Sigmoid colon (tissue), 7 donors: Measurements from ENCODE around the gene BEST3. TPM values are rescaled to one million over a fixed set of nuclear protein-coding genes. Genes with fewer than 3 reads are reported as not detected.

Source experiments
- DNase-seq: peaks from one replicate; pipeline ENCODE4 v3.0.0-alpha.2; 2019
- H3K27ac ChIP-seq, 4 donors: fragments of 200-600 bp; sonication (generic); one replicate each; pipeline ENCODE4 v1.5.1; 2016 to 2019; ENCODE audit warnings: mild to moderate bottlenecking in 1 of 4
- H3K27me3 ChIP-seq, 3 donors: fragments of 200-600 bp; sonication (generic); one replicate each; pipeline ENCODE4 v1.5.1; 2019; ENCODE audit warnings: mild to moderate bottlenecking in 1 of 3
- H3K36me3 ChIP-seq, 4 donors: fragments of 200-600 bp; sonication (generic); one replicate each; pipeline ENCODE4 v1.5.1; 2016 to 2019
- H3K4me1 ChIP-seq, 4 donors: fragments of 200-600 bp; sonication (generic); one replicate each; pipeline ENCODE4 v1.5.1; 2017 to 2019
- H3K4me3 ChIP-seq, 4 donors: fragments of 200-600 bp; sonication (generic); one replicate each; pipeline ENCODE4 v1.5.1; 2017 to 2019; ENCODE audit warnings: mild to moderate bottlenecking in 2 of 4, moderate library complexity in 1 of 4
- H3K9me3 ChIP-seq, 4 donors: fragments of 200-600 bp in 3 of 4; sonication (generic) in 3 of 4; one replicate each; pipeline versions ENCODE4 v1.5.1 to v1.6.1; 2013 to 2019
- EP300 ChIP-seq, 4 donors: sonication (generic); formaldehyde crosslinking; IDR thresholded peaks; one replicate each; pipeline ENCODE4 v1.6.1; 2017; ENCODE audit warnings: antibody characterized with exemption in 4 of 4
- POLR2A ChIP-seq, 2 donors: fragments of 450-650 bp; IDR thresholded peaks; one replicate each; pipeline ENCODE4 v1.6.1; 2016; ENCODE audit warnings: antibody characterized with exemption in 2 of 2, mild to moderate bottlenecking in 2 of 2, moderate library complexity in 2 of 2
- POLR2AphosphoS5 ChIP-seq, 4 donors: sonication (generic); formaldehyde crosslinking; IDR thresholded peaks; one replicate each; pipeline ENCODE4 v1.6.1; 2017; ENCODE audit warnings: antibody characterized with exemption in 4 of 4
- WGBS, 2 donors: extraction: QIAGEN DNeasy Blood & Tissue Kit; methylation state at CpG; one replicate each; pipeline ENCODE4 v1.1.7; 2013; 5-methylcytosine and 5-hydroxymethylcytosine counted together
- intact Hi-C: fragments of 100-400 bp; cut with DNase I; formaldehyde crosslinking; loops from one replicate; pipeline ENCODE4 v1.15.1; 2023
- polyA plus RNA-seq, 3 donors: library from polyadenylated mRNA; stranded (reverse); fragments of 200-250 nt; gene quantifications; one replicate each; pipeline ENCODE4 v1.2.3, GENCODE V29; 2013
- total RNA-seq, 4 donors: library from RNA; depleted of rRNA; stranded (reverse); fragments of >200 nt; gene quantifications; one replicate each; pipeline ENCODE4 v1.1.0, GENCODE V29; 2016
- TF ChIP-seq, protein P1 (sequence below), 4 experiments: fragments of 450-650 bp in 3 of 4; fragments of 200-600 bp in 1 of 4; IDR thresholded peaks; one replicate each; pipeline ENCODE4 v1.5.1; 2016 to 2019; ENCODE audit warnings: antibody characterized with exemption in 4 of 4, mild to moderate bottlenecking in 3 of 4, moderate library complexity in 2 of 4
- donor health status: healthy with polysubstance abuse.
- donor health status: Bipolar disorder and iron deficiency.
- donor health status: healthy.

BEST3 gene
- total and polyA plus RNA-seq, 7 donors, result not detected

DNA sequence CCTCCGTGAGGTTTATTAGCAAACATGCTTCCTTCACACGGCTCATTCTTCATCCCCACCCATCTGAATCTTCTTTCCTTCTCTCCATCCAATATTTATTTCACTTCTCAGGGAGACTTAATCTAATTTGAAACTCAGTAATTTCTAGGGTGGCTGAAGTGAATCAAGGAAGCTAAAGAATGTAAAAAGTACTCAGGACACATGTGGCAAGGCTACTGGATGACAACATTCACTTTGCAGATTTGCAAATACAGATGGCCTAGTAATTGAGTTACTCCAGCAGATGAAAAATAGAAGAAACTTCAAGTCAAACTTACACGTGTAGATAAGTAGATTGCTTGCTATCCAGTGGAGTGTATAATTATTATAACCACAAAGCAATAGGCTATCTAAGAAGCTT, 15.4 kb upstream of the BEST3 start:
- WGBS, 2 donors, result 54 to 75% methylated on average over 3 of the region's 3 CpGs
- Histone ChIP-seq H3K4me3 (no peak overlapping the region), H3K27ac (no peak overlapping the region), H3K27me3 (peaks cover 0 to 3% (median 0%) of the 10 kb centered on the region in 3 donors), H3K36me3 (no peaks in the 10 kb centered on the region), H3K9me3 (no peaks in the 10 kb centered on the region), H3K4me1 (no peaks in the 10 kb centered on the region)
- DNase-seq, result no peak
- no peak for TF ChIP-seq EP300 (IDR thresholded peaks at IDR 0.05)
- TF ChIP-seq, protein P1, sequence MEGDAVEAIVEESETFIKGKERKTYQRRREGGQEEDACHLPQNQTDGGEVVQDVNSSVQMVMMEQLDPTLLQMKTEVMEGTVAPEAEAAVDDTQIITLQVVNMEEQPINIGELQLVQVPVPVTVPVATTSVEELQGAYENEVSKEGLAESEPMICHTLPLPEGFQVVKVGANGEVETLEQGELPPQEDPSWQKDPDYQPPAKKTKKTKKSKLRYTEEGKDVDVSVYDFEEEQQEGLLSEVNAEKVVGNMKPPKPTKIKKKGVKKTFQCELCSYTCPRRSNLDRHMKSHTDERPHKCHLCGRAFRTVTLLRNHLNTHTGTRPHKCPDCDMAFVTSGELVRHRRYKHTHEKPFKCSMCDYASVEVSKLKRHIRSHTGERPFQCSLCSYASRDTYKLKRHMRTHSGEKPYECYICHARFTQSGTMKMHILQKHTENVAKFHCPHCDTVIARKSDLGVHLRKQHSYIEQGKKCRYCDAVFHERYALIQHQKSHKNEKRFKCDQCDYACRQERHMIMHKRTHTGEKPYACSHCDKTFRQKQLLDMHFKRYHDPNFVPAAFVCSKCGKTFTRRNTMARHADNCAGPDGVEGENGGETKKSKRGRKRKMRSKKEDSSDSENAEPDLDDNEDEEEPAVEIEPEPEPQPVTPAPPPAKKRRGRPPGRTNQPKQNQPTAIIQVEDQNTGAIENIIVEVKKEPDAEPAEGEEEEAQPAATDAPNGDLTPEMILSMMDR (IDR thresholded peaks at IDR 0.05), result no peak
- no peak for TF ChIP-seq POLR2A (IDR thresholded peaks at IDR 0.05)
- TF ChIP-seq POLR2AphosphoS5 (IDR thresholded peaks at IDR 0.05), result no peak
- intact Hi-C loops, result no loop called here

DNA sequence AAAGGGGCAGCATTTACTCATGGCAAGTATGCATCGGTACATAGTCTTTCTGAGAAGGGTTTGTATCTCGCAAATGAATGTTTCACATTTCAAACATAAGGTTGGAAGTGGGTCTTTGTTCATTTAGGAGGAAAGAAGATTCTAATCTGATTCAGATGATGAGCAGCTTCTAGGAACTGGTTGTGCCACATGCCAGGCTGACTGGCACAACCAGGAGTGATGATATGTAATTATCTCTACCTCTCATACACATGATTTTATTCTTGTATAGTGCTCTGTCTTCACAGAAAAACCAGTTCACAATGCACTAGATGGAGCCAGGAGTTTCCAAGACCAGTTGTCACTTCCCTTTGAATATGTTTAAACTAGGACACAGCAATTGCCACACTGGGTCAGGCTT, 13.7 kb upstream of the BEST3 start:
- intact Hi-C loops, result no loop called here
- no peaks in the 10 kb centered on the region for H3K4me1 ChIP-seq
- no peaks in the 10 kb centered on the region for H3K9me3 ChIP-seq
- TF ChIP-seq, protein P1 (IDR thresholded peaks at IDR 0.05), result no peak
- TF ChIP-seq POLR2AphosphoS5 (IDR thresholded peaks at IDR 0.05) (no peak), POLR2A (IDR thresholded peaks at IDR 0.05) (no peak), EP300 (IDR thresholded peaks at IDR 0.05) (no peak)
- H3K36me3 ChIP-seq, result no peaks in the 10 kb centered on the region
- no peak overlapping the region for H3K27ac ChIP-seq
- peaks cover 0 to 3% (median 0%) of the 10 kb centered on the region in 3 donors for H3K27me3 ChIP-seq
- WGBS, 2 donors, result 95 to 99% methylated on average over 2 of the region's 2 CpGs
- no peak for DNase-seq
- H3K4me3 ChIP-seq, result no peak overlapping the region

DNA sequence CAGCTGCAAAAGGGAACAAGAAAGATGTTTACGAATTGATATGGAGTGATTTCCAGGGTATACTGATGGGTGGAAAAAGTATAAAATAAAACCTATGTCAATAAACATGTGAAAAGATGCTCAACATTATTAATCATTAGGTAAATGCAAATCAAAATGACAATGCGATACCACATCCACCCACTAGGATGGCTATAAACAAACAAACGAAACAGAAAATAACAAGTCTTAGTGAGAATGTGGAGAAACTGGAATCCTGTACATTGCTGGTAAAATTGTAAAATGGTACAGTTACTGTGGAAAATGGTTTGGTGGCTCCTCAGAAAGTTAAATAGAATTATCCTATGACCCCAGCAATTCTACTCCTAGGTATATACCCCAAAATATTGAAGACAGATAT, 9.5 kb upstream of the BEST3 start:
- TF ChIP-seq POLR2AphosphoS5 (IDR thresholded peaks at IDR 0.05), result no peak
- no peak for TF ChIP-seq POLR2A (IDR thresholded peaks at IDR 0.05)
- TF ChIP-seq EP300 (IDR thresholded peaks at IDR 0.05), result no peak
- TF ChIP-seq, protein P1 (IDR thresholded peaks at IDR 0.05), result no peak
- intact Hi-C loops, result no loop called here
- DNase-seq, result no peak
- WGBS, 2 donors, result 91 to 94% methylated on average over 3 of the region's 3 CpGs
- no peak overlapping the region for H3K27ac ChIP-seq
- no peaks in the 10 kb centered on the region for H3K4me1 ChIP-seq
- no peaks in the 10 kb centered on the region for H3K36me3 ChIP-seq
- no peak overlapping the region for H3K4me3 ChIP-seq
- H3K27me3 ChIP-seq, result no peaks in the 10 kb centered on the region
- no peaks in the 10 kb centered on the region for H3K9me3 ChIP-seq

DNA sequence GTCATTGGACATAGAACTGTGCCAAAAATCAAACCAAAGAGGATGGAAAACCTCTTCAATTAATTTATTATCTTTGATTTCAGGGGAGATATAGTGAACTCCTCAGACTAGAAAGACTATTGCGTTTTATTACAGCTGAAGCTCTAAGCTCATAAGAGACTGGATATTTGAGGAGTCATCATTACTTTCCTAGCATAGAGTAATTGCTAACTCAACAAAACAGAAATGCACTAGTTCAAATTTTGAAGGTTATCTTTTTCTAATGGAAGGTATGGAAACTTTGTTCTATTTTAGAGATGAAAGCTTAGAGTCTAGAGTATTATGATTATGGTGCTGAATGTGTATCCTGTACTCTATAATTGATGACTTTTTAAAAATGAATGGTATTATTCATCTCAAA, 5.3 kb upstream of the BEST3 start:
- no peaks in the 10 kb centered on the region for H3K4me1 ChIP-seq
- no peaks in the 10 kb centered on the region for H3K27me3 ChIP-seq
- TF ChIP-seq POLR2AphosphoS5 (IDR thresholded peaks at IDR 0.05) (no peak), POLR2A (IDR thresholded peaks at IDR 0.05) (no peak), EP300 (IDR thresholded peaks at IDR 0.05) (no peak)
- TF ChIP-seq, protein P1 (IDR thresholded peaks at IDR 0.05), result no peak
- H3K9me3 ChIP-seq, result no peaks in the 10 kb centered on the region
- WGBS, 2 donors, result 0% methylated on average over 1 of the region's 1 CpG
- H3K36me3 ChIP-seq, result no peaks in the 10 kb centered on the region
- intact Hi-C loops, result no loop called here
- no peak overlapping the region for H3K4me3 ChIP-seq
- no peak overlapping the region for H3K27ac ChIP-seq
- no peak for DNase-seq

DNA sequence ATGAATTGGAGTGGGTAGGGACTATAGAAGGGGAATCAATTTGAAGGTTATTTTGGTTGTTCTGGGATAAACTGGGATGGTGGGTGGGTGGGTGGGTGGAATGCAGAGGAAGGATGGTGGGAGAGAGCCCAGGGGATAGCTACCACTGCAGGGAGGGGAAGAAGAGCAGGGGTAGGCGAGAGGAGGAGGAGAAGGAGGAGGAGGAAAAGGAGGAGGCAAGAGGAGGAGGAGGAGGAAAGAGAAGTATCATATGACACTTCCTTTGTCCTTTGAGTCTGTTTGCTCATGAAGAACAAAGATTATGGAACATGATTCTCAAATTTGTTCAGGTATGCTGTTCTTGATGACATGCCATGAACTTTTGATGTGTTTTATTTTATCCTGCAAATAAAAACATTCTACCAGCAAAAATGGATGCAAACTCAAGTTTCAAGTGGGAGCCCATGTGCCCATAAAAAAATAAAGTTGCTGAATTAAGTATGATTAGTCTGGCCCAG, 4.1 kb upstream of the BEST3 start:
- 72 to 95% methylated on average over 1 of the region's 1 CpG for WGBS, 2 donors
- intact Hi-C loops, result no loop called here
- Histone ChIP-seq H3K27ac (no peak overlapping the region), H3K4me3 (no peak overlapping the region), H3K27me3 (no peaks in the 10 kb centered on the region), H3K9me3 (no peaks in the 10 kb centered on the region), H3K4me1 (no peaks in the 10 kb centered on the region), H3K36me3 (no peaks in the 10 kb centered on the region)
- TF ChIP-seq POLR2AphosphoS5 (IDR thresholded peaks at IDR 0.05) (no peak), POLR2A (IDR thresholded peaks at IDR 0.05) (no peak), EP300 (IDR thresholded peaks at IDR 0.05) (no peak)
- no peak for DNase-seq
